Activated CD4-positive, CD25-positive, alpha-beta regulatory T cell (primary cell): Measurements from ENCODE around the gene OR56A1.

Experiments
- DNase-seq, 4 experiments: peaks; one replicate each; lab custom pipeline; 2025; lab: John Stamatoyannopoulos, UW

Gene OR56A1

GRCh38 chr11:5986885-5987284, 43.7 kb downstream of the OR56A1 start, which contains the start of gene OR52L1:
Gene OR52L1, minus strand, starts transcription at chr11:5986985. Its CDS starts 55 bp downstream, at chr11:5986930.
- DNase-seq, result no peak

- DNase-seq, result no peak
These were observed 47.1 kb downstream of the OR56A1 start for GRCh38 chr11:5983443-5983842.

DNA sequence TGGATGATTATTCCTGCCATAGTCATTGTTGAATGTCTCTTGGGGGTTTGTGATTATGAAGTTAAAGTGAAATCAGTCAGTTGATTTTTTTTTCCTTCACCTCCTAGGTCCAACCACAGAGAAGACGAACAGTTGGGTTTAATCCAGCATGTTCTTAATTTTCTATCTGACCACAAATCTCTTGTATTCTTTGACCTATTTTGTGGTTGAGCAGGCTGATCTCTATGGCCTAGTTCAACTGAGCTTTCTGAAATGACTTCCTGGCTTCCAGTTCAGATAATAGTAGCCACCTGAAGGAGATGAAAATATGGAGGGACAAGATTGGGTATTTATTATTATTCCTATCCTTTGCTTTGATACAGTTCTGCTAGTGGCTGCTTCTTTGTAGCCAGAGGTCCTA, 57.0 kb downstream of the OR56A1 start:
- DNase-seq, result no peak
